Hematopoietic multipotent progenitor cell treated with erythropoietin and hydrocortisone succinate and interleukin-3 and kit ligand, for 15 days (in vitro differentiated cells): Measurements from ENCODE around the gene ITFG2.
A peak's percentile ranks its signal among the peaks of the same experiment; 100 is the strongest.
"Not testable (repeated sequence)": the region's sequence is repeated elsewhere in the genome, so short reads cannot be mapped to it uniquely, and the experiment has no call there.

Source experiments
- DNase-seq: peaks from one replicate; pipeline ENCODE4 v3.0.0-alpha.2; 2015; ENCODE audit warnings: low spot score

ITFG2 gene

DNA sequence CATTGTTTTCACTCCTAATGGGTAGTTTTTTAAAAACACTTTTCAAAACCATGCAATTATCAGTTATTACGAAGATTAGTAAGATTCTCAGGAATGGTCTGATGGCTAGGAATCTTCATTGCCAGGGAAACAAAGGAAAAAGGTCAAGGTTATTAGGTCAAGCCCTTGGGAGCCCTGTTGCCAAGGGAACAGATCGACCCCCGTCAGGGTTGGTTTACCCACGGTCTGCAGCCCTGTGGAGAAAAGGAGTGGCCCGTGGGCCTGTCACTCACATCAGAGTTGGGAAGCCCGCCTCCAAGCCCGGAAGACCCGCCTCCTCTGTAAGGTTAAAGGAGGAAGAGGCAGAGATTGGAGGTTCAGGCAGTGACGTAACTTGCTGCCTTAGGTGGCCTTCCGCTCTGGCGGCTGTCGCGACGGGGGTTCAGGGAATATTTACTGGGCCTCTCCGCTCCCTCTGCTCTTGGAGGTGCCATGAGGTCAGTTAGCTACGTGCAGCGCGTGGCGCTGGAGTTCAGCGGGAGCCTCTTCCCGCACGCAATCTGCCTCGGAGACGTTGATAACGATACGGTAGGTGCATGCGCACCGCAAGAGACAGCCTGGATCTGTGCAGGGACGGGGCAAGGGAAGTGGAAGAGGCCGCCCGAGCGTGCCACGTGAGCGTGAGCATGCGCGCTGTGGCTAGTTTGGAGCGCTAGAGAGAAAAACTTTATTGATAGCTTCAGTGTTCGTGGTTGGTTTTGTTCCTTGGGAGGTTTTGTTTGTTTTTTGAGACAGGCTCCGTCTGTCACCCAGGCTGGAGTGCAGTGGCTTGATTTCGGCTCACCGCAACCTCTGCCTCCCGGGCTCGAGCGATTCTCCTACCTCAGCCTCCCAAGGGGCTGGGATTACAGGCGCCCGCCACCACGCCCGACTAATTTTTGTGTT, at the start of gene ITFG2:
Gene ITFG2, plus strand, starts transcription at position 379 of the 924 bp plus-strand sequence. Its CDS starts 93 bp downstream, at position 472.
- DNase-seq = peak; percentile 97

DNA sequence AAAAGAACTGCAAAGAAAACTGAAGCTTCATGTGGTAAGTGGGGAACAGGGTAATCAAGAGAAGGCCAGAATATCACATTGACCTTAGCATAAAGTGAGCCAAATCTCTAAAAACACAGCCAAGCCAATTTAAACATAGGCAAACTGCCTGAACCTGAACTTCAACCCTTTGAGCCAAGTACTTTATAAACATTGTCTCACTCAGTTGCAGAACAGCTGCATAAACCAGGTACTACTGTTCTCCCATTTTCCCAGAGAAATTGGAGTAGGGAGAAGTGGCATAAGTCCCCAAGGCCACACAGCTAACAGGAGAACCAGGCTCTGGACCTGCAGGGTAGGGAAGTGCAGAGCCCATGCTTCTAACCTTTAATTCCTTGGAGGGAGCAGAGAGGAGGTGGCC, 48.1 kb upstream of the ITFG2 start:
- no peak for DNase-seq

DNA sequence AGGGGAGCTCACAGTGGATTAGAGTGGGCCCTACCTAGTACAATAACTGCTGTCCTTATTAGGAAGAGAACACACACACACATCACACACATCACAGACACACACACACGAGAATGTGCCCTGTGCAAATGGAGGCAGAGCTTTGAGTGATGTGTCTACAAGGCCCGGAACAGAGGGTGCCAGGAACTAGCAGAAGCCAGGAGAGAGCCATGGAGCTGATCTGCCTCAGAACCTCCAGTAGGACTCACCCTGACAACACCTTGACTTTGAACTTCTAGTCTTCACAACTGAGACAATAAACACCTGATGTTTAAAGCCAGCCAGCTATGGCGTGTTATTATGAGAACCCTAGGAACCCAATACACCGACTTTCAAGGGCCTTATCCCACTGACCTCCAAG, 47.4 kb upstream of the ITFG2 start:
- DNase-seq = no peak

DNA sequence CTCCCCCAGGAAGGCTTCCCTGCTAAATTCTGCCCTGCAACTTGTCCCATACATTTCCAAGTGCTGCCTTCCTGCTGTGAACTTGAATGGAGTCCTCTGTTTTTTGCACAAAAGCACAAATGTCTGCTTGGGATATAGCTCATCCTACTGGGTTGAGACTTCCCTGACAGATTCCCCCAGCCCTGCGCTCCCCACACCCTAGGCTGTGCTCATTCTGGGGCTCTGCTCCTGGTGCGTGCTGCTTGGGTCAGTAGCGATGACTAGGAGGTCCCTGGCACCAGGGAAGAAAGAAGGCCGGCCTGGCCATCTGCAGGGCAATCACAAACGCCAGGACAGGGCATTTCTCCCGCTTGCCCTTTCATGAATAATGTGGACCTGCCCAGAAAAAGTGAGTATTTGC, 46.9 kb upstream of the ITFG2 start:
- DNase-seq = no peak

DNA sequence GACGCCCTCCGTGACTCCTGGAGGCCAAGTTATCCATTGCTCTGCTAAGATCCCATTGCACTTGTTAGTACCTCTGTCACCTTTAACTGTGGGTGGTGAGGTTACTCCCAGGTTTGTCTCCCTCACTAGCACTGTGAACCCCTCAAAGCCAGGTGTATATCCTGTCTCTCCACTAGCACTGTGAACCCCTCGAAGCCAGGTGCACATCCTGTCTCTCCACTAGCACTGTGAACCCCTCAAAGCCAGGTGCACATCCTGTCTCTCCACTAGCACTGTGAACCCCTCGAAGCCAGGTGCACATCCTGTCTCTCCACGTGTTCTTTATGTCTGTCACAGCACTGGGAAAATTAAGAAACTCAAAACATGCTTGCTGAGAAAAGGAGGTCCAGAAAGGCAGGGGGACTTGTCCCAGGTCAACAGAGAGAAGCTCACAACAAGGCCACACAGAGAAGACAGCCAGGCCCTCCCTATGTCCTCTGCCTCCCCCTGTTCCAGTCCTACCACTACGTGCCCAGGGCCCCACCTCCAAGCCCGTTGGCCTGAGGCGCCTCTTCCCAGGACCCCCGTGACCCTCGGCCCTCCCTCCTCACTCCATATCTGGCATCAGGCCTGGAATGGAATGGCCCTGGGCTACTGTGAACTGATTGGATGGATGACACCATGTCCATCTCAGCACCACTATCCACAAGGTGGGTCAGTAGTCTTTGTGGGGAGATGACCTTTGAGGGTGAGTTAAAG, 44.1 kb upstream of the ITFG2 start:
- DNase-seq = no peak

DNA sequence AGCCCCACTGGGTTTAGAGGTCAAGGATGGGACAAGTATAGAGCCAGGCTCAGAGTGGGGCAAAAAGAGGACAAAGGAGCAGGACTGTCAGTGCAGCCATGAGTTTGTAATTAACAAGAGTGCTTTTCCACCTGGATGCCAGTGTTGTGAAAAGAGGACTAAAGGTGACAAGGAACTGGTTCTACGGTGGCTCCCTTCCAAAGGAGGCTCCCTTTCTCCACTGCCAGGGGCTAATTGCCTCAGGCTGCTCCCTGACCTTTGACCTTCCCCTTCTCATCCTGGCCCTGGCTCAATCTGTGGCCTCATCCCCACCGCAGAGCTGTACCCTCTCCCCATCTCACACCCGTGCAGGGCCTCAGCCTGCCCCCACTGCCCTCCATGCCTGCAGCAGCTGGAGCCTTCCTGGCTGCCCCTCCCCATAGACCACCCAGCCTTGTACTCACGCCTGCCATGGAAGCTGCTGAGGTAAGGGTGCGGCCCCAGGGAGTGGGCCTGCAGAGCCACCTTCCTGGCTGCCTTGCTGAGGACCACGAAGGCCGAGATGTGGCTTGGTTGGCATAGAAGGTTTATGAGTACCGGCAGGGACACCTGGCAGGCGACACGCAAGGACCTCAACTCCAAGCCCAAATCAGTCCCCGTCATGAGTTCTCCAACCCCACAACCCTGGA, 42.5 kb upstream of the ITFG2 start:
- DNase-seq = no peak

DNA sequence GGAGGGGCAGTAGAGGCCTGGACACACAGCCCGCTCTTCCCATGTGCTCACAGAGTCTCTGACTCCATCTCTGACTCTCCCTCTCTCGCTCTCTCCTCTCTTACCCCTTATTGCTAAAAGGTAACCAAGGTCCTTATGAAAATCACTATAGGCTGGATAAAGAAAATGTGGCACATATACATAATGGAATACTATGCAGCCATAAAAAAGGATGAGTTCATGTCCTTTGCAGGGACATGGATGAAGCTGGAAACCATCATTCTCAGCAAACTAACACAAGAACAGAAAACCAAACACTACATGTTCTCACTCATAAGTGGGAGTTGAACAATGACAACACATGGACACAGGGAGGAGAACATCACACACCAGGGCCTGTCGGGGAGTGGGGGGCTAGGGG, 41.9 kb upstream of the ITFG2 start:
- not testable (repeated sequence) for DNase-seq

DNA sequence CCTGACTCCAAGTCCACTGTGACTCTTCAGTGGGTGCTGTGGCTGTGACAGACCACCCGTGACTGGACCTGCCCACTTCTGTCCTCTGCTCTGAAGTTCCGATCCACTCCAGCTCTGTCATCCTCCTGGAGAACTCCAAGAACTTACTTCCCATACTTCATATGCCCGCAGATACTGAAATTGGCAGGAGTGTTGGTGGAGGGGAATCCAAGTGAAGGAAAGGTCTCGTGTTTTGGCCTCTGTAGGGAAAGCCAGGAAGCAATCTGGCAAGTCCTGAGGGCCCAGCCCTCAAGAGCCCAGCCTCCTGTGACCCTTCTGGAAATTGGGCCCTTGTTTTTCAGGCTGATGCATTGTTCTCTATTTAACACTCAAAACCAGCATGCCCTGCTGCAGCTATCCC, 40.1 kb upstream of the ITFG2 start:
- DNase-seq = no peak

DNA sequence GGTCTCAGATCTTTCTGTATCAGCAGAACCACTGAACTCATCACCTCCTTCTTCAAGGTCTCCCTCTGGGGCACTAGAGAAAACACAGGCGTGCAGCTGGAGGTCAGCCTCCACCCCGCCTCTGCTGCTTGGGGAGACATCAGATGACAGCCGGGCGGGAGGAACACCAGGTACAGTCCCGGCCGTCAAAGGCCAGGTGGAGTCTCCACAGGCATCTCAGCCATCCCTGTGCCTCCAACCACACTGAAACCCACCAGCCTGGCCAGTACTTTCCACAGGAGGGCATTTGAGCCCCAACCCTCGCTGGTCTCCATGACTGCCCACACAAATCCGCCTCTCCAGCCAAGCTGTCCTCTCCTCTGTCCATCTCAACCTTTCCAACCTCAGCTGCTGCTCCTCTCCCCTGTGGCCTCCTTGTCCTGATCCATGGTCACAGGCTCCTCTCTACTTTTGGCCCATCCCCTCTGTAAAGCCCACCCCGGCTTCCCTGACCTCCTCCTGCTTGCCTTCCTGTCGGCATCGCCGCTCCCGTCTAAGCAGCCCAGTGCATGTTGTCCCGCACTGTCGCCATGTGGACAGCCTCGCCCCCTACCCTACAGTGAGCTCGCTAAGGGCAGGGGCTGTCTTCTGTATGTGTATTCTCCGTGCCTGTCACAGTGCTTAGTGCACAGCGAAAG, 39.1 kb upstream of the ITFG2 start:
- no peak for DNase-seq

DNA sequence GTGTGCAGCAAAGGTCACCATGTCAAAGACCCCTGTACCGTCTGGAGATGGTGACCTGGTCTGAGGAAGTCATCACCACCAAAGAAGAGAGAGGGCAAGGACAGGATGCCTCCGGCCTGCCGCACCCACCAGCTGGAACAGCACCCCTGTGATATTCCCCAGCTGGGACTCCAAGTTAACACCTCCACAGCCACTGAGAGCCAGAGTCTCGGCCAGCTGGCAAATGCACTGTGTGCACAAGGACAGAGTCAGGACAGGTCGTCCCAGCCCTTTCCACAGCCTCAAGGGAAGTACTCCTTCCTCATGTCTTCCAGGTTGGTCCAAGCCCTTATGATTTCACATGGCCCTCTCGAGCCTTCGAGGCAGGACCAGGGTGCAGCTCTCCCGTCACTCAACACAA, 37.0 kb upstream of the ITFG2 start:
- DNase-seq = no peak

DNA sequence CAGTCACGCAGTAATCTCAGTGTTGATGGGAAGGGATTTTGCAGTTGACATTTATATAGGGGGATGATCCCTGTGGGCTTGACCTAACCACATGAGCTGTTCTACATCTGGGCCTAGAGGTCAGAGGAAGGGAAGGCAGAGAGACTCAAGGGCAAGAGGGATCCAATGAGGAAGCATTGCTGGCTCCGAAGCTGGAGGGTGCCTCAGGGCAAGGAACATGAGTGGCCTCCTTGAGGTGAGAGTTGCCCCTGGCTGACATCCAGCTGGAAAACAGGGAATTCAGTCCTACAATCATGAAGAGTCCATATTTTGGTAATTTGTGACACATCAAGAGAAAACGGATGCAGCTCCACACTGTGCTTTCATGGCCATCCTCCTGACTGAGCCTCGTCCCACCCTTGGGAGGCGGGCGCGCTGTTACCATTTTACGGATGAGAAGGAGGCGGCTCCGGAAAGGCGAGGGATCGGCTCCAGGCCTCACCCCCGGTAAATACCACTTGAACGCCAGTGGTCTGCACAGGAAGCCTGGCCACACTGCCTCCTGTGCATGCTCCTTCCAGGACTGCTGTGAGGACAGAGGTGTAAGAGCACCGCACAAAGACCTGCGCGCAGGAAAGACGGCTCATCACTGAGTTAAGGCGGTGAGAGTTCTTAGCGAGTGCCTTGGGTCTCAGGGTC, 36.2 kb upstream of the ITFG2 start:
- no peak for DNase-seq

DNA sequence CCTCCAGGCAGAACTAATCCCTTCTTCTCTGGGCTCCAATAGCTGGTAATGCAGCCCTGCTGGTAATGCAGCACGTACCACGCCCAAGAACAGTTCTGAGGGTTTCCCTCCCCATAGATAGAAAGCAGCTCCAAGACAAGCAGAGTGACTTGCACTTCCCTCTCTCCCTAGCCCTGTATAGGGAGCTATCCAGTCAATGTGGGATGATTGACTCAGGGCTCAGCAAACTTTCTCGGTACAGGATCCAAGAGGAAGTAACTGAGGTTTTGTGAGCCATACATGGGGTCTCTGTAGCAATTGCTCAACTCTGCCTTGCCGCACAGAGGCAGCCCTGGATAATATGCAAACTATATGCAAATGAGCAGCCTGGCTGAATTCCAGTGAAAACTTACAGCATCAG, 33.2 kb upstream of the ITFG2 start:
- DNase-seq = no peak

DNA sequence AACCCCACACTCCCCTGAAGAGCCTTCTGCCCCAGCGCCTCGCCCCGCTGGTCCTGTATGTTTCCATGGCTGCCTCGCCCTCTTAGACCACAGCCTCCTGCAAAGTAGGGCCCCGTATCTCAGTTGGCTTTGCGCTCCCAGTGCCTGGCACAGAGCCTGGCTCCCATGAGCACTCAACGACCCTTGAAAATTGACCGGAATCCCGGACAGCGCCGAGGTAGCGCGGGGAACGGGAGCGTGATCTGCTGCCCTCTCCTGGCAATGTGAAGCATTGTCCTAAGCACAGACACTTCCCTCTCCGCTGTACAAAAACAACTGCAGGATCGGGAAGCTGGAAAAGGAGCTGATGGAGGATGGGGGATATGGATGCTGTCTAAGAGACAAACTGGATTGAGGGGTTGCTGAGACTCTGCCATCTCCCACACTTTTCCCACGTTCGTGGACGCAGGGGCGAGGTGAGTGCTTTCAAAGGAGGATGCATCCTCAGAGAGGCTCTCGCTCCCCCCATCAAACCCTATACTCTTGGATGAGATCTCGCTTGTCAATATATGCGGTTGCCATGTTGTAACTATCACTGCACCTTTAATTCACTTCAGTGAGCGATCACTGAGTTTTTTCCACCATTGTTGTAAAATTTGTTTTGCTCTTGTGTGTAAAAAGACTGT, 28.4 kb upstream of the ITFG2 start:
- DNase-seq = peak; percentile 57

DNA sequence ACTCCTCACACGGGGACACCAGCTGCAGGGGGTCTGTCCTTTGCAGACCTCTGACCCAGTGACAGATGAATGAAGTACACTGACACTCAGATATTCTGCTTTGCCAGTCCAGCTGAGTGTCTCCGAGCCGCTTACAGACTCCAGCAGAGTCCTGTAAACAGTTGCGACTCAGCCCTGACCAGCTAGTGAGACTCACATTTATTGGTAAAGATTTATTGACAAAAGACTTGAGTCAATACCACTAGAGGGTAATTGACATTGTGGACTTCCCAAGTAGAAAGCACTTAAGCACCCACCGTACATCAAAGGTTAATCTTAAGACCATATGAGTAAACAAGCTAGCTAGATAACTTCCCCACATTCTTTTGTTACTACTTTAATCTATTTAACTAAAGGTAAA, 27.5 kb upstream of the ITFG2 start:
- DNase-seq = no peak

DNA sequence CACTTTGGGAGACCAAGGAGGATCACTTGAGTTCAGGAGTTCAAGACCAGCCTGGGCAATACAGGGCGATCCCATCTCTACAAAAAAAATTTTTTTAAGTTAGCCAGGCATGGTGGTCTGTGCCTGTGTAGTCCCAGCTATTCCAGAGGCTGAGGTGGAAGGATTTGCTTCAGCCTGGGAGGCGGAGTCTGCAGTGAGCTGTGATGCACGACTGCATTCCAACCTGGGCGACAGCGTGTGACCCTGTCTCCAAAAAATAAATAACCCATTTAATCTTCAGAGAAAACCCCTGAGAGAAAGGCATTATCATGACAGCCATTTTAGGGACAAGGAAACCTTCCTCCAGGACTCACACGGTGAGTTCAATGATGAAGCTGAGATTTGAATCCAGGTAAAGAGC, 21.4 kb upstream of the ITFG2 start:
- no peak for DNase-seq

DNA sequence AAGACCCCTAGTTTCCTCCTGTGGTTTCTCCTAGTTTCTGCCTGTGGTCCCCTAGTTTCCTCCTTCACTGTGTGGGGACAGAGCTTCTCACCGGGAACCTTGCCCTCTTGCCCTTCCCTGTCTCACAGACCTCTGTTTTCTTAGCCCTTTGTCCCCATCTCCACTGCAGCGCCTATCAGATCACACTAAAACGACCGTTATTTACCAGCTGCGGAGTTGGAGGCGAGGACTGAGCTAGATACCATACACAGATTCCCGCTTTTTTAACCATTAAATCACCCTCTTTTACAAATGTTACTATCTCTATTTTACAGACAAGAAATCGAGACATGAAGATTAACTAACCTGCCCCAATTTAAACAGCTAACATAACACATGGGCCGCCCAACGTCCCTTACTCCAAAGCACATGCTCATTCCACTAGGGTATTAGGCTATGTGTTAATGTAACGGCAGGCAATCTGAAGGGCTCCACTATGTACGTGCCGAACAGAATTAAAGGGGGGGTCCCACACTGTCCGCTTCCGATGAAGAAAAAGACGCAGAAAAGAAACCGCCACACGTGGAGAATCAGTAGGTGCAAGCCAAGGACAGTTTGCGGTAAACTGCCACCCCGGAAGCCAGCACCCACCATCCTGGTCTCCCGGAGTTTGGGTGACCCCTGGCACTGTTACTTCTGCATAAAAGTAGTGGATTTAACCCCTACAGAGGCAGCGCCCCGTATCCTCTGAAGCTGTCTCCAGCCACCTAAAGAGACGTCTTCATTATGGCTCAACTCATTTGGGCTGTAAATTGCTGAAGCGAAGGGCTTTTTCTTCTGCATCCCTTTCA, 19.6 kb upstream of the ITFG2 start:
- no peak for DNase-seq

DNA sequence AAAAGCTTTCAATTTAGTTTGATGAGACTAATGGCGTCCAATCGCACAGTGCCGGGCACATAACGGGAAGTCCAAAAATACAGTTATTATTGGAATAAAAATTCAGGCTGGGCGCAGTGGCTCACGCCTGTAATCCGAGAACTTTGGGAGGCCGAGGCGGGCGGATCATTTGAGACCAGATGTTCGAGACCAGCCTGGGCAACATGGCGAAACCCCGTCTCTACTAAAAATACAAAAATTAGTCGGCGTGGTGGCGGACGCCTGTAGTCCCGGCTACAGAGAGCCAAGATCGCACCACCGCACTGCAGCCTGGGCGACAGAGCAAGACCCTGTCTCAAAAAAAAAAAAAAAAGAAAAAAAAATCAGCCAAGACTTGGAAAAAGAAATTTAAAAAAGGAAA, 18.9 kb upstream of the ITFG2 start:
- no peak for DNase-seq

DNA sequence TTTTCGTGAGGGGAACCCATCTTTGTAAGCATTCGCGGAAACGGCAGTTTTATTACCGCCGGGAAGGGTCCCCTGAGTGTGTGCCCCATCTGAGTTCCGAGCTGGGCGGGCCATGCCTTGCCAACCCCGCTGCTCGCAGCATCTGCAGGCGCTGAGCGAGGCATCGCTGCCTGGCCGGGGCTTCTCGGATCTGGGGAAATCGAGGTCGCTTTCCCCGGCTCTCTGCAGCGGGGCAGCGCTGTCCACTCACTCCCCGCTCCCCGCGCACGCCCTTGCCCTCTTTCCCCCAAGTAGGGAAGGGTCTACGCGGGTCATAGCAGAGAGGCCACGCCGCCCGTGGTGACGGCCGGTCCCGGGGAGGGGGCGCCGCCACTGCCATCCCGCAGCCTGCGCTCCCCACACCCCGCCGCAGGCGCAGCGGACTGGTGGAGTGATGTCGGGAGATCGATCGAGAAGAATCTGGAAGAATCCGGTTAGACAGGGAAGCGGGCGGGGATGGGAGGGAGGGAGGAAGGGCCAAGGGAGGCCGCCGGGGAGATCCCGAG, 18.2 kb upstream of the ITFG2 start:
- no peak for DNase-seq

DNA sequence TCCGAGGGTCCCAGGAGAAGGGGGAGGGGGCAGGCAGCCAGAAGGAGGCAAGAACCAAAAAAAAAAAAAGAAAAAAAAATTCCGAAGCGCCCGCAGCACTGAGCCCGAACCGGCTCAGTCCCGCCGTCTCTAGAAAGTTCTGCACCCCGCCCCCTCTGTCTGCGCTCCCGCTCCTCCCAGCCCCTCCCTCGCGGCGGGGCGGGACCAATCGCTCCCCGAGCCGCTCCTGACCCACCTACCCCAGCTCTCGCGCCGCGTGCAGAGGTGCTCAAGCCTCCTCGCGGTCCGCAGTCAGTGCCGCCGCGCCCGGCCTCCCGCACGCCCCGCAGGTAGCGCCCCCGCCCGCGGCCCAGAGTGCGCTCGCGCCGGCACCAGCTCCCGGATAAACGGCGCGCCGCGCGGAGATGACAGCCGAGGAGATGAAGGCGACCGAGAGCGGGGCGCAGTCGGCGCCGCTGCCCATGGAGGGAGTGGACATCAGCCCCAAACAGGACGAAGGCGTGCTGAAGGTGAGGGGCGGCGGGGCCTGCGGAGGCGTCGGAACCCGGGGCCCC, 17.7 kb upstream of the ITFG2 start, which contains the start of gene FKBP4:
Gene FKBP4, plus strand, starts transcription at position 235 of the 554 bp plus-strand sequence. Its CDS starts 170 bp downstream, at position 405.
- peak; percentile 85 for DNase-seq
